H9 (cell line): ENCODE measurements around the gene OSBPL9. TPM values are rescaled to one million over a fixed set of nuclear protein-coding genes. Genes with fewer than 3 reads are reported as not detected.

ENCODE experiments used
- DNase-seq: peaks from one replicate; pipeline ENCODE4 v3.0.0-alpha.2; 2017
- H2AFZ ChIP-seq: one replicate; pipeline ENCODE4 v1.6.1; 2013; ENCODE audit warnings: mild to moderate bottlenecking, low read length, control low read depth, moderate library complexity
- H2AK5ac ChIP-seq: 2 replicates; pipeline ENCODE4 v1.6.1; 2013; ENCODE audit warnings: low read length, control low read depth, mixed read lengths; ENCODE audit not compliant: insufficient read length
- H2BK120ac ChIP-seq: one replicate; pipeline ENCODE4 v1.6.1; 2013; ENCODE audit warnings: low read depth, mild to moderate bottlenecking, low read length, control low read depth, inconsistent platforms; ENCODE audit not compliant: poor library complexity, severe bottlenecking
- H2BK12ac ChIP-seq: 2 replicates; pipeline ENCODE4 v1.6.1; 2013; ENCODE audit warnings: low read length, control low read depth, mixed read lengths, low read depth; ENCODE audit not compliant: insufficient read length
- H2BK15ac ChIP-seq: 2 replicates; pipeline ENCODE4 v1.6.1; 2013; ENCODE audit warnings: low read depth, low read length, control low read depth
- H2BK20ac ChIP-seq: one replicate; pipeline ENCODE4 v1.6.1; 2013; ENCODE audit warnings: low read depth, mild to moderate bottlenecking, low read length, control low read depth, inconsistent platforms; ENCODE audit not compliant: poor library complexity, severe bottlenecking
- H2BK5ac ChIP-seq: 2 replicates; pipeline ENCODE4 v1.6.1; 2013; ENCODE audit warnings: low read length, control low read depth, mixed read lengths; ENCODE audit not compliant: insufficient read length
- H3K14ac ChIP-seq: 2 replicates; pipeline ENCODE4 v1.6.1; 2013; ENCODE audit warnings: low read length, control low read depth; ENCODE audit not compliant: insufficient read depth
- H3K18ac ChIP-seq: 2 replicates; pipeline ENCODE4 v1.6.1; 2013; ENCODE audit warnings: low read depth, mild to moderate bottlenecking, mixed read lengths, low read length, control low read depth; ENCODE audit not compliant: insufficient read length
- H3K23ac ChIP-seq: 2 replicates; pipeline ENCODE4 v1.6.1; 2013; ENCODE audit warnings: low read length, control low read depth, mixed read lengths, low read depth; ENCODE audit not compliant: insufficient read length
- H3K23me2 ChIP-seq: 2 replicates; pipeline ENCODE4 v1.6.1; 2013; ENCODE audit warnings: low read depth, mild to moderate bottlenecking, mixed read lengths, low read length, control low read depth; ENCODE audit not compliant: insufficient read length, poor library complexity, severe bottlenecking
- H3K27ac ChIP-seq: 2 replicates; pipeline ENCODE4 v1.5.1; 2013; ENCODE audit warnings: low read length, control low read depth, mixed read lengths, low read depth; ENCODE audit not compliant: insufficient read length
- H3K27me3 ChIP-seq: 2 replicates; pipeline ENCODE4 v1.6.1; 2013; ENCODE audit warnings: low read length, control low read depth, inconsistent platforms; ENCODE audit not compliant: insufficient read depth
- H3K4ac ChIP-seq: 2 replicates; pipeline ENCODE4 v1.6.1; 2013; ENCODE audit warnings: low read depth, mild to moderate bottlenecking, control low read depth, inconsistent platforms, low read length, moderate library complexity
- H3K4me1 ChIP-seq: 2 replicates; pipeline ENCODE4 v1.6.1; 2013; ENCODE audit warnings: low read length, control low read depth, inconsistent platforms; ENCODE audit not compliant: insufficient read depth
- H3K4me2 ChIP-seq: 2 replicates; pipeline ENCODE4 v1.6.1; 2013; ENCODE audit warnings: low read length, control low read depth, mixed read lengths; ENCODE audit not compliant: insufficient read length, insufficient read depth
- H3K56ac ChIP-seq: 2 replicates; pipeline ENCODE4 v1.6.1; 2013; ENCODE audit warnings: low read depth, mild to moderate bottlenecking, mixed read lengths, low read length, control low read depth; ENCODE audit not compliant: insufficient read length
- H3K79me1 ChIP-seq: 2 replicates; pipeline ENCODE4 v1.6.1; 2013; ENCODE audit warnings: low read depth, mild to moderate bottlenecking, moderate library complexity, low read length, control low read depth, inconsistent platforms; ENCODE audit not compliant: insufficient read depth, poor library complexity, severe bottlenecking
- H3K79me2 ChIP-seq: 2 replicates; pipeline ENCODE4 v1.6.1; 2013; ENCODE audit warnings: low read length, control low read depth, inconsistent platforms; ENCODE audit not compliant: insufficient read depth
- H3K9ac ChIP-seq: 2 replicates; pipeline ENCODE4 v1.6.1; 2013; ENCODE audit warnings: low read length, control low read depth, mixed read lengths; ENCODE audit not compliant: insufficient read length; ENCODE audit errors: extremely low read depth
- H3K9me3 ChIP-seq: one replicate; pipeline ENCODE4 v1.6.1; 2013; ENCODE audit warnings: low read depth, low read length, inconsistent platforms; ENCODE audit not compliant: control insufficient read depth
- H3T11ph ChIP-seq: one replicate; pipeline ENCODE4 v1.6.1; 2013; ENCODE audit warnings: mild to moderate bottlenecking, low read length, control low read depth, inconsistent platforms
- H4K20me1 ChIP-seq: one replicate; pipeline ENCODE4 v1.6.1; 2013; ENCODE audit not compliant: control insufficient read depth, insufficient read length, insufficient read depth
- H4K5ac ChIP-seq: 2 replicates; pipeline ENCODE4 v1.6.1; 2013; ENCODE audit warnings: low read depth, mild to moderate bottlenecking, mixed read lengths, low read length, control low read depth; ENCODE audit not compliant: insufficient read length
- H4K8ac ChIP-seq: replicated peaks from 2 replicates; pipeline ENCODE4 v1.6.1; 2013; ENCODE audit warnings: low read length, control low read depth, mixed read lengths, low read depth; ENCODE audit not compliant: insufficient read length
- H4K91ac ChIP-seq: 2 replicates; pipeline ENCODE4 v1.6.1; 2013; ENCODE audit warnings: low read depth, mild to moderate bottlenecking, moderate library complexity, mixed read lengths, low read length, control low read depth; ENCODE audit not compliant: insufficient read length
- H3K27ac Mint-ChIP-seq, 3 experiments: 2 replicates in 2 of 3; 3 replicates in 1 of 3; pipeline ENCODE4 v1.8.0; 2020 to 2021; ENCODE audit warnings: mixed read lengths in 3 of 3, mild to moderate bottlenecking in 1 of 3, moderate library complexity in 1 of 3
- H3K27me3 Mint-ChIP-seq: 2 replicates; pipeline ENCODE4 v1.8.0; 2021; ENCODE audit warnings: low read depth, mild to moderate bottlenecking, moderate library complexity, mixed read lengths
- H3K36me3 Mint-ChIP-seq, 3 experiments: 2 replicates in 2 of 3; 3 replicates in 1 of 3; pipeline ENCODE4 v1.8.0; 2020 to 2021; ENCODE audit warnings: low read depth in 3 of 3, mixed read lengths in 3 of 3; ENCODE audit not compliant: insufficient read depth in 1 of 3
- H3K4me1 Mint-ChIP-seq, 2 experiments: 2 replicates each; pipeline ENCODE4 v1.8.0; 2020; ENCODE audit warnings: mixed read lengths in 2 of 2
- H3K4me3 Mint-ChIP-seq, 2 experiments: 2 replicates in 1 of 2; 3 replicates in 1 of 2; pipeline ENCODE4 v1.8.0; 2020 to 2021; ENCODE audit warnings: mild to moderate bottlenecking in 2 of 2, mixed read lengths in 2 of 2, moderate library complexity in 1 of 2
- H3K9me3 Mint-ChIP-seq, 2 experiments: 2 replicates in 1 of 2; 3 replicates in 1 of 2; pipeline ENCODE4 v1.8.0; 2020; ENCODE audit warnings: mild to moderate bottlenecking in 2 of 2, mixed read lengths in 2 of 2, moderate library complexity in 1 of 2
- CTCF ChIP-seq: fragments of 200-600 bp; sonication (generic); conservative IDR thresholded peaks from 3 replicates; pipeline ENCODE4 v1.8.0; 2021; ENCODE audit warnings: antibody characterized with exemption, mild to moderate bottlenecking
- total RNA-seq: library from RNA; stranded (reverse); gene quantifications from 2 replicates; pipeline ENCODE4 v1.2.1, GENCODE V29; 2021

Gene OSBPL9
- total RNA-seq, 1 experiment from 2014 or later = 76.7 TPM

GRCh38 chr1:51592711-51593110 is 24.2 kb upstream of the OSBPL9 start:
- H3K23me2 ChIP-seq = no peaks in the 10 kb centered on the region
- no peaks in the 10 kb centered on the region for H3K9me3 ChIP-seq
- no peak overlapping the region for H3K27ac ChIP-seq
- no peak for DNase-seq
- H3K79me1 ChIP-seq = no peaks in the 10 kb centered on the region
- H3K4me1 ChIP-seq = no peaks in the 10 kb centered on the region
- no peak overlapping the region for H3K14ac ChIP-seq
- H3K27ac Mint-ChIP-seq = 0 out of 7 replicates have a peak overlapping the region, but pooled peaks of 1 of the 3 experiments have one; percentile 28
- H3K27me3 ChIP-seq = no peaks in the 10 kb centered on the region
- no peak overlapping the region for H3K23ac ChIP-seq
- no peak overlapping the region for H4K91ac ChIP-seq
- no peaks in the 10 kb centered on the region for H3K36me3 Mint-ChIP-seq
- no peak overlapping the region for H2BK5ac ChIP-seq
- no peak overlapping the region for H2BK120ac ChIP-seq
- no peak overlapping the region for H4K8ac ChIP-seq
- H3K4me3 Mint-ChIP-seq = no peak overlapping the region
- no peak overlapping the region for H2BK12ac ChIP-seq
- no peak overlapping the region for H3K9ac ChIP-seq
- no peak overlapping the region for H2AK5ac ChIP-seq
- H4K5ac ChIP-seq = no peak overlapping the region
- H2BK15ac ChIP-seq = no peak overlapping the region
- no peak overlapping the region for H3K56ac ChIP-seq
- H3K27me3 Mint-ChIP-seq = peaks cover 3% of the 10 kb centered on the region; the same call in 1 of the 2 replicates
- H2BK20ac ChIP-seq = no peak overlapping the region
- no peak overlapping the region for H3K4me2 ChIP-seq
- no peak overlapping the region for H3K4ac ChIP-seq
- no peaks in the 10 kb centered on the region for H3K9me3 Mint-ChIP-seq
- H2AFZ ChIP-seq = no peak overlapping the region
- no peak overlapping the region for H3T11ph ChIP-seq
- H3K4me1 Mint-ChIP-seq = peaks cover 0 to 5% of the 10 kb centered on the region in 2 experiments; a peak in 1 of 4 replicates
- no peaks in the 10 kb centered on the region for H4K20me1 ChIP-seq
- H3K79me2 ChIP-seq = no peaks in the 10 kb centered on the region
- no peak for TF ChIP-seq CTCF
- H3K18ac ChIP-seq = no peak overlapping the region
